HG02943 (cell line): ENCODE results near the gene ACAP2.
"Not testable (repeated sequence)": the region's sequence is repeated elsewhere in the genome, so short reads cannot be mapped to it uniquely, and the experiment has no call there.

ENCODE experiments used
- ATAC-seq: cut with Tn5 transposase; IDR thresholded peaks from one replicate; pipeline ENCODE4 v1.9.1; 2021; ENCODE audit warnings: mild to moderate bottlenecking, low read depth, moderate library complexity; ENCODE audit not compliant: unreplicated experiment

Gene ACAP2

GRCh38 chr3:195249057-195249770 is 193.6 kb downstream of the ACAP2 start:
- no peak for ATAC-seq

- no peak for ATAC-seq
Measured at GRCh38 chr3:195248281-195248680, 194.5 kb downstream of the ACAP2 start.

DNA sequence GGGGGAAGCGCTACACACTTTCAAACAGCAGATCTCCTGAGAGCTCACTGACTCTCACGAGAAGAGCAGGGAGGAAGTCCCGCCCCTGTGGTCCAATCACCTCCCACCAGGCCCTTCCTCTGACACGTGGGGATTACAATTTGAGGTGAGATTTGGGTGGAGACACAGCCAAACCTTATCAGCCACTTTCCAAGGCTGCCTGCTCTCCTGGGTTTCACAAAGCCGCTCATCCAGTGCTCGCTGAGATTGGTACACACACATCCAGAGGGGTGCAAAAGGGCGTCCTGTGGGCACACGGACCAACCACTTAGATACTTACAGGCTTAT is 195.0 kb downstream of the ACAP2 start:
- ATAC-seq: no peak

DNA sequence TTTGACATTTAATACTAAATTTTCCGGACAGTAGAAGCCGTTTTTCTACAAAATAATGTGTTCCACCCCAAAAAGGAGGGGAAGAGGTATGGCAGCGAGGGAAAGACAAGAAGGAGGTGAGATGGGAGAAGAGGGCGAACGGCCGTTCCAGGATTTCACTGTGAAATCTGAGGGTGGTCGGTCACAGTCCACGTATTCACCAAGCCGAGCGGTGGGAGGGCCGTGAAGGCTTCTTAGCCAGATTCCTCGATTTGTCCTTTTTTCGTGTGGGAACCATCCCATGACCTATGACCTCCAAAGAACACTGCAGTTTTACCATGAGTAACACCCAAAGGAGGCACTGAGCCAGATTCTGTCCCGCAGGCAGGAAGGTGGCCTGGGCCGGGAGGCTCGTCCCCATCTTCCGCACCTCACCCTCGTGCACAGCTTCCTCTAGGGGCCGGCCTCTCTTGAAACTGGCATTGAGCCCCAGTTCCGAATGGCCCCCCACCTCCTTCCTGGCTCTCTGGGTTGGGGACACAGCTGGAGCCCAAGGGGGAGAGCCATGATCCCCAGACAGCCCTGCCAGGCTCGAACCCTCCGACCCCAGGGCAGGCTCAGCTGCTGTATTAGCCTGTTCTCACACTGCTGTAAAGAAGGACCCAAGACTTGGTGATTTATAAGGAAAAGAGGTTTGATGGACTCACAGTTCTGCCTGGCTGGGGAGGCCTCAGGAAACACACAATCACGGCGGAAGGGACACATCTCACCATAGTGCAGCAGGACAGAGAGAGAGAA is 195.5 kb downstream of the ACAP2 start:
- ATAC-seq: no peak

GRCh38 chr3:195246581-195246995 is 196.2 kb downstream of the ACAP2 start:
- no peak for ATAC-seq

- no peak for ATAC-seq
Measured at GRCh38 chr3:195245531-195245951, 197.3 kb downstream of the ACAP2 start.

DNA sequence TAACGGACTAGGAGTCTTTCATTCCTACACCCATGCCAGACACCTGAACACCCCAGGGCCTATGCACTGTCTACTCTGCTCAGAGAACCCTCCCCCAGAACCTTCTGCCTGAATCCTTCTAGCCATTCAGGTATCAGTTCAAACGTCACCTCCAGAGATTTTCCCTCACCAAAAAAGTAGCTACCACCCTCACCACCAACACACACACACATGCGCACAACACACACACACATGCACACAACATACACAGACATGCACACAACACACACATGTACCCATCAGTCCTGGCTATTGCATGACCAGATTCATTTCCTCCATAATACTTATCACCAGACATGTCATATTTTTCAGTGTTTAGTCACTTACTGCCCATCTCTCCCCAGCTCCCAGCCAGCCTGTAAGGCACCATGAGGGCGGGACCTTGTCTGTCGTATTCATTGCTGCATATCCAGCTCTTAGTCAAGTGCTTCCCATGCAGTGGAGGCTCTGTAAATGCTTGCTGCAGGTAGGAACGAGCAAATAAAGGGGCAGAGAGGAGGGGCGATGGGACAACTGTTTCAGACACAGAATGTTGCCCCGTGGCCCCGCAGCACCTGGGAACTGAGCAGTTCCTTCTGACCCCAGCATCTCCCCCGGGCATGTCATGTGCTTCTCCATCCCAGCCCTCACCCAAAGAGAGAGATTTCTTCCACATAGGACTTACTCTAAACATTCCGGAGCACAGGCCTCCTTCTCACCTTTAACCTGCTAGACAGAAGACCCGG is 201.0 kb downstream of the ACAP2 start:
- ATAC-seq: no peak

DNA sequence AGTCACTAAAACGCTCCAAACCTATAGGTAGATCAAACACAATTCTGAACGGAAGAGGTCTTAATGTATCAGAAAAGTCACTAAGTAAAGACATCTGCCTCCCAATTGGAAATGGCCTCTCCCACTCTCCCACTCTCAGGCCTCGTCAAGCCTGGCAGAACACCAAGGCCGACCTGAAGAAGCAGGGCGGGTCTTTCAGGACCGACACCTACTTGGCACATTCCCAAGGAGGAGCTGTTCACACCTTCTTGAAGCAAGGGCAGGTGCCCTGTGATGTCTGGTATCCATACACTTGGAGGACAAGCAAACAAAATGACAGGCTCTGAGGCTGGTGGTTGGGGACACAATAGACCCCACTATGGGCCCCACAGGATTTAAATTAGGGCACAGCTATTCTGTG is 201.9 kb downstream of the ACAP2 start:
- no peak for ATAC-seq

DNA sequence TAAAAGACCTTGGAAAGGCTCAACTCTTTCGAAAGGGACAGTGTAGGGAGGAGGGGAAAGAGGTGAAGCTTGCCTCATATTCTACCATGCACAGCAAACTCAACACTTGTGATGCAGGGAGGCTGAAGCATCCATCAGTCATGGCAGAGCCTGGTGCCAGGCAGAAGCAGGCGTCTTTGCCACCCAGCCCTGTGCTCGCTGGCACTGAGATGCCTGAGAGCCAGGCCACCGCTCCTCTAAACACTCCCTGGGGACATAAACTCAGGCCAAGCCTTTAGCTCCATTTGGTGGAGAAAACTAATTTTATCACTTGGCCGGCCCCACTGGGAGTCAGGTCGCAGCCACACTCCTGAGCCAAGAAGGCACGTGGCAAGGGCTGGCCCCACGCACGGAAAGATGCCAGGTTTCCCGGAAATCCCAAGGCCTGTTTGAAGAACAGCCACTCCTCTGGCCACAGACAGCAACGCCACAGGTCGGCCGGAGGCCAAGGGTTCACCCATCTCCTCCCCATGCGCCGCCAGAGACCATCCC is 202.6 kb downstream of the ACAP2 start:
- no peak for ATAC-seq

GRCh38 chr3:195239121-195239520 is 203.7 kb downstream of the ACAP2 start:
- ATAC-seq: no peak

DNA sequence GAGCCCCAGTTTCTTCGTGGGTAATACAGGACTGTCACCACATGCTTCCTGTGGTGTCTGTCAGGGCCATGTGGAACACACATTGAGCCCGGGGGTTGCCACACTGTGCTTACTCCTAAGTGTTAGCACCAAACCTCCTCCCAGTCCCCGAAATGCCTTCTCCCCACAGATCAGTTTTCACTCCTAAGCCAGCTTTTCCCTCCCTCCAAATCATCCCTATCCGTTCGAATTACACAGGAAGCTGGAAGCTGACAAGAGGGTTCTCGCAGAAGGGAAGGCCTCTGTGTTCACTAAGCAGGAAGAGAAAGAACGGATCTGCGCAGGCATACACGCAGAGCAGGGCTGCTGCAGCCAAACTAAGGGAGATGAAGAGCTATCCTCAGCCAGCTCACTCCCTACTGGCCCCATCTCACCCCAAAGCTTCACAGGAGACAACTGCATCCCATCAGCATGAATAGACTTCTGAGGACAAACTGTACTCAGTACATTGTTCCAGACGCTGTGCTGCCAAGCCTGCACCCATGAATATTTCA is 204.2 kb downstream of the ACAP2 start:
- no peak for ATAC-seq

DNA sequence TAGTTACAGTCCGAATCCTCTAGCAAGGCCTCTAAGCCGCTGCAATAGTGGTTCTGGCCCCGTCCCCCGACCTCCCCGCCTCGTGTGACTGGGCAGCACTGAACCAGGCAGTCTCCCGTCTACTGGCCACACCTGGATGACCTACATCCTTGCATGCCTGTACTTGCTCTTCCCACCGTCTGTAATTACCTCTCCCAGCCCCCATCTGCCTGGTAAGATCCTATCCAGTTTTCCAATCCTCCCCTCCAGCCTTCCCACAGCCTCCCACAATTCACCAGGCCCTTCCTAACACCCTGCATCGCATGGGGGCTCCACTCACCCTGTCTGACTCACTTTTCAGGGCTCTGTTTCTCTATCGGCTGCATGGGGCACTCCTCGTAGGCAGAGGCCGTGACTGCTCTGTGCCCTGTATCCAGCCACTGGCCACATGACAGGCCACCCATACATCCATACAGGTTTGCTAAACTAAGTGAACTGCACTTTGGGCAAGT is 204.7 kb downstream of the ACAP2 start:
- no peak for ATAC-seq

DNA sequence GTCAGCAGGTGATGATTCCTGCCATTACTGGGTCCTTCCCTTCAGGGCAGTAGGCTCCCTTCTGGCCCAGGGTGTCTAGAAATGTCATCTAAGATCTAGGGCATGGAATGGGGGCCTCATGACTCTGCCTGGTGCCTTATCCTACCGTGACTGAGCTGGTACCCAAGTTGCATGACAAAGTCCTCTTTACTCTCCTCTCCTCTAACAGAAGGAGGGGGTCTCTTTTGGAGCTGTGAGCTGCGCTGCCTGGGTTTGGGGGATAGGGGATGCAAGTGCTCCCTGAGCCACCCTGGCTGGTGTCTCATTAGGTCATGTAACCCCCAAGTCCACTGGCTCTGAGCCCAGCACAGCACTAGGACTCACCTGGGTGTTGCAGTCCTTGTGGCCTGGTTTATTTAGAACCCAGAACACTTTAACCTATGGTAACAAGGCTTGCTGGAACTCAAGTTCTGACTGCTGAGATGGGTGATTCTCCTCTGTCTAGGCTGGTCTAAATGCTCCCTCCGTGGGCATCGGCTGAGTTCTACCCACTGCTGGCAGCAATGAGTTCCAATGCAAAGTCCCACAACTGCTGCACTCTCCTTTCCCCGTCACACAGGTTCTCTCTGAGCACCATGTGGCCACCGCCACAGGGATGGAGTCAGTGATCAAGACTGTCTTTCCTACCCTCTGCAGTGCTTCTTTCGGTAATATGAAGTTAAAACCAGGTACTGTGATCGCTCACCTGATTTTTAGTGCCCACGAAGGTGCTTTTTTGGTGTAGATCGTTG is 205.8 kb downstream of the ACAP2 start:
- no peak for ATAC-seq

DNA sequence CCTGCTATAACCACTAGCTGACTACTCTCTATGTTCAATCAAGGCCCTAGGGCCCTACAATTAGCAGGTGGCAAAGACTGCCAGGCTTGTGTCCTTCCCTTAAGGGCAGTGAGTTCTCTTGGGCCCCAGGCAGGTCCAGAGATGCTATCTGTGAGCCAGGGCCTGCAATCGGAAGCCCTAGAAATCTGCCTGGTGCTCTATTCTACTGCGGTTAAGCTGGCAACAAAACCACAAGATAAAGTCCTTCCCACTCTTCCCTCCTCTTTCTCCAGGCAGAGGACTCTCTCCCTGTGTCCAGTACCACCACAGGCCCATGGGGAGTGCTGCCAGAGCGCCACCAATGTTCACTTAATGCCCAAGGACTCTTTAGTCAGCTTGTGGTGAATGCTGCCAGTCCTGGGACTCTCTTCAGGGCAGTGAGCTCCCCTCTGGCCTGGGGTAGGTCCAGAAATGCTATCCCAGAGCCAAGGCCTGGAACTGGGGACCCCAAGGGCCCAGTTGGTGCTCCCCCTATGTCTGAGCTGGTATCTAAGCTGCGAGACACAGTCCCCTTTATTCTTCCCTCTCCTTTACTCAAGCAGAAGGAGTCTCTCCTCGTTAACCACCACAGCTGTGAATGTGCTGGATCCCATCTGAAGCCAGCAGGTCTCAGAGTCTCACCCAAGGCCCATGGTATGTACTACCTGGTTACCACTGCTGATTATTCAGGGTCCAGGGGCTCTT is 206.6 kb downstream of the ACAP2 start:
- ATAC-seq: no peak

- ATAC-seq: no peak
Measured at GRCh38 chr3:195230244-195230643, 212.6 kb downstream of the ACAP2 start.

GRCh38 chr3:195228886-195229285 is 213.9 kb downstream of the ACAP2 start:
- ATAC-seq: not testable (repeated sequence)

DNA sequence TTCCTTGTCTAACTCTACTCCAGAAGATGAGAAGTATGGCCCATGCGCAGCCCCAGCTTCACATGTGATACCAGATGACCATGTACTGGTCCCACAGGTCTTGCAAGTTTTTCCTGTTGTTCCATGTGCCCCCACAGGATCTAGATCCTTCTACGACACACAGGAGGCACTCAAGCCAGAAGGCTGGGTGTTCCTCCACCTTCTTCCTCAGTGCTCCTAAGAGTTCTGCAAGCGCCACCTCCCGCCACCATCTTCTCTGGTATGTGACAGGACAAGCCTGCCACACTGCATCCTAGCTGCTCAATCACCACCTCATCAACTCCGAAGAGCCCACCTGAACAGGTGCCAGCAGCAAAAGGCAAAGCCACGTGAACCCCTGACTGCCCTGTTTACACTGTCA is 214.9 kb downstream of the ACAP2 start:
- ATAC-seq: no peak

DNA sequence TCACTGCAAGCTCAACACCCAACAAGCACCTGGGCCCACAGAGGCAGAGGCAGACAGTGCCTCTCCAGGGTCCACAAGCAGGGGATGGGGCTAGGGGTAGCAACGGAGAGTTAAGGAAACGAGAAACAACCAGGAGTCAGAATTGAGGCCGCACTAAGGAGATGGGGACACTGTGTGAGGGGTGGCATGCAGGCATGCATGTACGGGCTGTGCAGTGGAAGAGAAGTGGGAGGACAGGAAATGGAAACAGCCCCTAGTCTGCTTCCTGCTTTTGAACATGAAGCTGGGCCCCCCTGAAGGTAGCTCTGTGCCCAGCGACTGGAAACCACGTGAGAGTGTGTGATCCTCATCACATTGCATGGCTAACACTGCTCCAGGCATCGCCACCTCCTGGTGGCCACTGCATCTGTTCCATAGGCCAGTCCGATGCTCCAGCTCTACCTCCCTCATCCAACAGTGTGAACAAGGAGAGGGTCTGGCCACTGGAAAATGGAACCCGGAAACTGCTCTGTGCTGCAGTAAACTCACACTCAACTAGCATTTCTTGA is 215.8 kb downstream of the ACAP2 start:
- ATAC-seq: no peak

GRCh38 chr3:195226445-195226844 is 216.4 kb downstream of the ACAP2 start:
- no peak for ATAC-seq
